Activated T-cell treated with anti-CD3 and anti-CD28 coated beads for 24 hours (primary cell): Measurements from ENCODE around the gene MBP.

Experiments
- DNase-seq: peaks from one replicate; pipeline ENCODE4 v3.0.0-alpha.2; 2020; ENCODE audit warnings: low read depth

MBP gene

DNA sequence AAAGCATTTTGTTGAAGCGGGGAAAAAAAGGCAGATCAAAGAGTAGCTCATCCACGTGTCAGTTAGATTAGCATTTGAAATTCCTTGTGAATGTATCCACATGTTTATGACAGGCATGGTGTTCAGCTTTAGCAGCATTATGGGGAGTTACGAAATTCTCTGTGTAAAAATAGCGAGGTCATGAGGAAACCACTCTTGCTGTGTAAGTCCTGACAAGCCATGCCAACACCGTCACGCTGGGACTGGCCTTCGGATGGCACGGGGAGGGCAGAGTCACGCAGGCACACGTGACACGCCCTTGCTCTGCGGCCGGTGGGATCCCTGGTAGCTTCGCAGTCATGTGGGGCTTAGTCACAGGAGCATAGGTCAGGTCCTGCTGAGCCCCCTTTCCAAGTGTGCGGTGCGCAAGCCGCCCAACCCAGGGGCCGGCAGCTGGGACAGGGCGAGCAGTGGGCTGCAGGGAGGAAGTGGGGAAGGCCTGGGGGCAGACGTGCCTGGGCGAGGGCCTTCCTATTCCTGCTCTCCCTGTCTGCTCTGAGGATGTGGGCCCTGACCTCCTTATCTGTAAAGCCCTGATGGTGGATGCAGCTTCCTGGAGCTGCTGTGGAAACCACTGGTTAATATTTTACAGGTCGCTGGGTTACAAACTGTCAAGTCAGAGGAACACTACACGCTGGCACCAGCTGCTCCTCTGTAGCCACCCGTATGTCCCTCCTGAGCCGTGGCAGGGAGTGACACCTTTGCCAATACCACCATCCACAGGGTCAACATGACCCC, 18.0 kb downstream of the MBP start:
- DNase-seq, result no peak

DNA sequence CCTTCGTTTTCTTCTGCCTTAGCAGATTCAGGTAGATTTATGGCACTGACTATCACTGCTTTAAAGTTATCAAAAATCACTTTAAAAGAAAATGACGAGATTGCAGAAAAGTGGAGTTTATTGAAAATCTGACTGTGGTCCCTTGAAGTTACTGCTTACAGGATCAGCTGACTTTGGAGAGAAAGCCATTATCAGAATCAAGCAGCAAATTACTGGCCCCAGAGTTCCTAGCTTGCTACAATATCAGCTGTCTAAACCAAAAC, 18.5 kb downstream of the MBP start:
- no peak for DNase-seq

DNA sequence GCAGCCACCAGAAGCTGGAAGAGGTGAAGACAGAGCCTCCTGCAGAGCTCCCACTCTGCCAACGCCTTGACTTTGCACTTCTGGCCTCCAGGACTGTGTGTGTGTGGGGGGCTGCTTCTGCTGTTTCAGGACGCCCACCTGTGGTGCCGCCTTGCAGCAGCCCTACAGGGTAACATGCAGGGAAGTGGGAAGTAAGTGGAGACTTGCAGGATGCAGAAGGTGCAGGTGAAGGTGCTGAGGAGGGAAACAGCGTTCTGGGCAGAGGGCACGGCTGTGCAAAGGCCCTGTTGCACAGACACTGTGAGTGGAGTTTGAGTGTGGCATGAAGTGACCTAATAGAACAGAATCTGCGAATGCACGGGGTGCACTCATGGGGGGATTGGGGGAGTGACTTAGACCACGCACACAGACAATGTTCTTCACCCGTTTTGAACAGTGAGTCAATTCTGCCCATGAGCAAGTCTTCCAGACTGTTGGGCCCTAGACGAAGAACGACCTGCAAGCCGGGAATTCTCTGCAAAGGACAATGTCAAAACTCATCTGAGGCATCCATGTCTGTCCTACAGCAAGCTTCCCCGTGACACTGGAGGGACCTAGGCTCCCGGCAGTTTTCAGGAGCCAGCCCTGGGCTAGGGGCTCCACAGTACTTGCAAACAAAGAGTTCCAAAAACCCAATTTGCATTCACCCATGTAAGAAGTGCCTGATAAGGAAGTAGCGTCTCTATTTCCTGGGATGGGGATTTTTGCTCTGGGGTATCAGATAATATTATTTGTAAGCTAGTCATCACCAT, 19.0 kb downstream of the MBP start:
- DNase-seq, result no peak

DNA sequence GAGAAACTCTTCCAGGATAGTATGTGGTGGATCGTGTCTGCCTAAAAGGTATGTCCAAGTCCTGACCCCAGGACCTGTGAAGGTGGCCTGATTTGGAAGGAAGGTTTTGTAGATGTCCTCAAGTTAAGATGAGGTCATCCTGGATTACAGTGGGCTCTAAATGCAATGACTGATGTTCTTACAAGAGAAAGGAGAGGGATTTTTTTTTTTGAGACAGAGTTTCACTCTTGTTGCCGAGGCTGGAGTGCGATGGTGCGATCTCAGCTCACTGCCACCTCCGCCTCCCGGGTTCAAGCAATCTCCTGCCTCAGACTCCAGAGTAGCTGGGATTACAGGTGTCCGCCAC, 19.9 kb downstream of the MBP start:
- no peak for DNase-seq

DNA sequence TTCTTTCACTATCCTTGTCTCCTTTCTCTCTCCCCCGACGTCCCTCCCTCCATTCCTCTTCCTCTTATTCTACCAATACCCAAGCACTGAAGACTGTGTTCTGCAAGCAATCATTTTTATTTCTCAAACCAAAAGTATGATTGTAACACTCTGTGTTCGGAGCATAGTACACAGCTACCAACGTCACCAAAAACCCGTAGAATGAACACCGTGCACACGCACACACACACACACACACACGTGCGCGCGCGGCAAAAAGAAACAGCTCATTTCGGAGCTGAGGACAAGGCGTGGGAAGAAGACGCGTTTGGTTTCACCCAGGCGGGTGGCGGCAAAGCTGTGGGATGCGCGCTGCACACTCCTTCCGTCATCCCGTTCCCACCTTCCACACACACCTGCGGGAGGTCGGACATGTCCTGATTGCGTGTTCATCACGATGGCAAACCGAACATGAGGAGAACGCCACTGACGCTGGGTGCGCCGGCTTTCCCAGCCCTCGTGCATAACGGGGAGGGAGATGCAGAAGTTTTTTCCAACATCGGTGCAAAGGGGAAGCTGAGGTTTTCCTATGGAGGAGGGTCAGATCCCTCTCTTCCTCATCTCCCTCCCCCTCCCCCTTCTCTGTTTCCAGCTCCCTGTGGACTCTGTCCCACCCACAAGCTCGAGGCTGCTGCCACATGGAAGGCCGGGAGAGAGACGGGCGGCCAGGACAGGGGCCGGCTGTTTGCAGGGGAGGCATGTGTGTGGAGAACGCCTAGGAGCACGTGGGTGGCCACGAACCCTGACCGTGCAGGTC, 20.4 kb downstream of the MBP start:
- no peak for DNase-seq

DNA sequence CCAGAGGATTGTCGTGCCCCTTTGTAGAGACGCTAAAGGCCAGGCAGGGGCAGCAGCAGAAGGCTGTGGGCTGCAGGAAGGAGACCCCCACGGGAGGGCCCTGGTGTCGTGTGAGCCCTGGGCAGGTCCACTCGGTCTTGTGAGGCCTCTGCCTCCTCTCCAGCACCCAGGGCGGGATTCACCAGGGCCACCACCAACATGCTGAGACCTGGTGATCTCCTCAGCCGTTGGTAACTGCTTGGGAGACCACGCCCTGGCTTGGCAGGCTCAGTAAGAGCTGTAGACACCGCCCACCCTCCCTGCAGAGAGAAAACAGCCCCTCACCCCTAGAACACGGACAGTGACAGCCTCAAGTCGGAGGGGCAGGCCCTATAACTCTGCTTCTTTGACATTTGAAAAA, 21.1 kb downstream of the MBP start:
- no peak for DNase-seq

DNA sequence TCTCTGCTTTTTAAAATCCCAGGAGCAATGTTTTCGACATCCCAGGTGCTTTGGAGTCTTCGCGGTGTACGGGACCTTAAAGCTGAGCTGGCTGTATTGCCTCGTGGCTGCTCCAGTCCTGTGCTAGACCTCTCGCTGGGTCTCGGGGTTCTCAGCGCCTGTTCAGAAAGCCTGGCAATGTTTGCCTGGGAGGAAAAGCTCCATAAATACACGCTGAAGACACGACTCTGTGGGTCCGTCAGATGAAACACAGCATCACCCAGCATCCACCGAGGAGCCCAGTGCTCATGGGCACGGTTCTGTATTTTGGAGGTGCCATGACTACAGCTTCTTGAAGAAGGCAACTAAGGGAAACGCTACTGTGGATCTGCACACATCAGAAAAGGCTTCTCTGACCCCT, 21.6 kb downstream of the MBP start:
- DNase-seq, result no peak

DNA sequence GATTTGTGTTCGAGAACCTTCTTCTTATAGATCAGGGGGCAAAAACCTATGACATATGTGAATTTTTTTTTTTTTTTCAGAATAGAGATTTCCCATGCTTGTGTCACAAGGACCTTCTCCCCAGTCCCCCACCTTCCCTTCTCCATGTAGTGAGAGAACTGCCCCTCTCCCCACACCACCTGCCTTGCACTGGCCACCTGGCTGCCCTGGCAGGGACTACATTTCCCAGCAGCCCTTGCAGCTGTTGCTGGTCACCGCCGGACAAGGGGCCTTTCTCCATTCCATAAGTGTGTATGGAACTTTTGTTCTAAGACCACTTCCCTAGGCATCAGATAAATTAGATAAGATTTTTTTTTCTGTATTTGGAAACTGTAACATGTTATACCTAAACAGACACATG, 22.2 kb downstream of the MBP start:
- no peak for DNase-seq

DNA sequence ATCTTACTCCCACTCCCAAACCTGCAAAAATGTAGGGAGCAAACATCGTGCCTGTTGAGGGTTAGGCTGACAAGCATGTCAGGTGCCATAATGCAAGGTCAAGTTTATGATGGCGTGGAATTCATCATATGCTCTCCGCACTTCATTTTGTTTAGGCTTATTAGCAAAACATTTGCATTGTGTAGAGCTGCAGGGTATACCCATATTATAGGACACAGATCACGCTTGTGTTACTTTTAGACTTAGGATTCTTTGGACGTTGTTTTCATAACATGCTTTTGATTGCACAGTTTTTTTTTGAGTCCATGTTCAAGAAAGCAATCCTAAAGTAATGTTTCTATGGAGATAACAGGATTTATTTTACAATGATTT, 22.9 kb downstream of the MBP start:
- DNase-seq, result no peak

DNA sequence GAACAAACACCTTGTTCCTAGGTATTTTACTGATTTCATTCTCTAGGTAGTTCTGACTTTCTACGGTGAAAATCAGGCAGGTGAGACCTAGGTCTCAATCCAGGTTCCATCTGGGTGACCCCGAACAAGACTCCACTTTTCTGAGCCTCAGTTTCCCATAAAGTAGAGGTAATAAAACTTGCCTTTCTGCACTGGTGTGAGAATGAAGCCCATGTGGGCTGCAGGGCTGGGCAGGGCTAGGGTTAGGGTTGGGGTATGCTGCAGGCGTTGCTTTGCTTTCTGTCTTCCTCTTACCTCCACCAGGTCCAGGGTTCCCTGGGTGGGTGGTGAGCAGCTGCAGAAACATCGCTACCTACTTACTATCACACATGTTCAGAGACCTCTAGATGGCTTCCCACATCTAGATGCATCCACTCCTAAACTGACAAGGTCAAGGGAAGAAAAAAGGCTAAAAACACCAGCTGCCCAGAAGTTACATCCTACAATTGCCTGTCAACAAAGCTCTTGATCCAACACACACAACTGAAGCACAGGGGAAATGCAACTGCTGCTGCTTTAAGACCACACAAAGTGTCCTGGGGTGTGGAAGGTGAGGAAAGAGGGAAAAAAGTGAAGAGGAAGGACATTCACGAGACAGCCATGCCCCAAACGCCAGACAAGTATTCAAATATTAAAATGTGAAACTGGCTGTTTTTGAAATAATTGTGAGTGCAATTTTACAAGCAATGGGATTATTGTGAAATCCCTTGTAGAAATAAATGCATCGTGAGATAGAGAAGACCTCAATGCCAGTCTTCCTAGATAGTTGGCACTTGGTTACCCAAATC, 23.5 kb downstream of the MBP start:
- DNase-seq, result no peak

DNA sequence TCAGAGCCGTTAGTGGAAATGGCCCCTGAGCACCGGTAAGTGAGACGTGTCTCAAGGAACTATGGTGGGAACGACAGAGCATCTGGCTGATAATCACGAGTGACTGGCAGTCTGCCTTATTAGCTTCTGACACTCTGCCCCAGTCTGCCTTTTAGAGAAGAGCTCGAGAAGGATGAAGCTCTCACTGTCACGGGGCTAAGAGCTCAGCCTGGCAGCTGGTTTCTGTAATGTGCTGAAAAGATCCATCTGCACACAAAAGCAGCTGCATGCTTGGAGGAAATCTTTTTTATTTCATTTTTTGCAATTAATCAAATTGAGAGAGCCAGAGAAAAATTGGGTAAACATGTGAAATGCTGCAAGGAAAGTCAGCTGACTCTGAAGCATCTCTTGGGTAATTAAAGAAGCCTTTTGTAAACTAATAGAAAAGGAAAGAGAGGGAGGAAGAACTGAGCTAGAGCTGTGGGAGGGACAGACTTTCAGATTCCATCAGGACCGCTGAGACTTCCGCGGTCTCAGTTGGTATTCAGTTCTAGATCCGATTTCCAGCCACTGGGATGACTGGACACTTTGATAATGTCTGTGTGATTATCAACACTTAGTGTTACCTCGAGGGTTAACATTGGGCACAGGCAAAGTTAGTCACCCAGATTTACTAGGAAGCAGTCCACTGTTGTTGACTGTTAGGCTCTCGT, 24.4 kb downstream of the MBP start:
- DNase-seq, result no peak

DNA sequence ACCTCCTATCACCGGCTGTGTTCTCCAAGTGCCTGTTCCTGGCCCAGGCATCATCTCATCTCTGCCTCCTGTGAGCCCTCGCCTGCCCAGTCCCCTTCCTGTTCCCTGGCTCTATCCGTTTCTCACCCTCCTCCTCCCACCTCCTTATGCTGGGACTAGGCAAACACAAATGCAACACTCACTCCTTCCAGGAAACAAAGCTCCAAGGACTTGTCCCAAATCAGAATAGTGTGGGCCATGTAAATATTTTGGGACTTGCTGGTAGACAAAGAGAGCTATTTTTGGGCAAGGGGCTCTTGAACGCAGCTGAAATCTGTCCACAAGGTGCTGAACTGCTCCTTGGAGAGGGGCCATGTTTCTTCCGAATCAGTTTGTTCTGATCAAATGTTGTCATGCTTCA, 25.3 kb downstream of the MBP start:
- DNase-seq, result no peak

DNA sequence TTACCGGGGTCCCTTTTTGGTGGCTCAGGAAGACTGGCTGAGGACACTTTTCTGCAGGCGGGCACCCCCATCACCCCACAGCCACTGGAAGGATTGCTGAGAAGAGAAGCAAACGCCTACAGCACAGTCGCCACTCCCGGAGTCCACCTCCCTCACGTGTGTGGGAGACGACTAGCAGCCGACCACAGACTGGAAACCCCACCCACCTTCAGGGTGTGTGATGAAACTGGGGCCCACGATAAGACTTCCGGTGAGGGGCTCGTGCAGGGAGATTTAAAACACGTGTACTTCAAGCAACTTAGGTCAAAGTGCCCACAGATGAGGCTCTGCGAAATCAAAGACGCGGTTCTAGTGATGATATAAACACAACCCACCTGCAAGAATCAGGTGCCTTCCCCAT, 26.3 kb downstream of the MBP start:
- peak; percentile 61 for DNase-seq

DNA sequence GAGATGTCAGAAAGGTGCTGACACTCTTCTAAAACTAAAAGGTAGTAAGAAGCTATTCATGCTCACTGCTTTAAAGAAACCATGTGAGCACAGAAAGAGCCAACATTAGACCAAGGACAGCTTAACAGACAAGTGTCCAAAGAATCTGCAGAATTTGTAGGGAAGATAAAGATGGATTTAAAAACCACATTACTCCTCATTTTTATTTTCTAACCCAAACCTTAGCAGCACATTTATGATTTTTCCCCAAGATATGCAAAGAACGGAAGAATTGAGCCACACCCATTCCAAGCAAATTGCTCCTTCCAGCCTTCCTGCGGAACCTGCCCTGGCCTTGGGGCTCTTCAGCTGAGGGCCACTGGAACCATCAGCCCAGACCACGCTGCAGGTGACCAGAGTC, 26.9 kb downstream of the MBP start:
- DNase-seq, result no peak

DNA sequence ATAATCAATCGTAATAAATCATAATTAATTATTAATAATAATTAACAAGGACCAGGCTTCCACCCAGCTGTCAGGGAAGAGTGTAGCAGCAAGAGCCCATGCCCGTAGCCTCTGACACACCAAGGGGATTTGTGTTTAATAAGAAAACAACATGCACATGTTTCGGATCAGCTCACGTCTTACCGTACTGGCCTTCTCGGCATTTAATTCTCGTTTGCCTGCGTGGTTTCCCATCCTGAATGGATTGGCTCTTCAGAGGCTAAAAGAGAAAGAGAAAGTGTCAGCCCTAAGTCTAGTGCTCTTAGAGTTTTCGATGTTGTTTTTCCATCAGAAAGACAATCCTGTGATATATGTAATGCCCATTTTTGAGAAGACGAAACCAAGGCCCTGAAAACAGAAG, 27.6 kb downstream of the MBP start:
- no peak for DNase-seq

DNA sequence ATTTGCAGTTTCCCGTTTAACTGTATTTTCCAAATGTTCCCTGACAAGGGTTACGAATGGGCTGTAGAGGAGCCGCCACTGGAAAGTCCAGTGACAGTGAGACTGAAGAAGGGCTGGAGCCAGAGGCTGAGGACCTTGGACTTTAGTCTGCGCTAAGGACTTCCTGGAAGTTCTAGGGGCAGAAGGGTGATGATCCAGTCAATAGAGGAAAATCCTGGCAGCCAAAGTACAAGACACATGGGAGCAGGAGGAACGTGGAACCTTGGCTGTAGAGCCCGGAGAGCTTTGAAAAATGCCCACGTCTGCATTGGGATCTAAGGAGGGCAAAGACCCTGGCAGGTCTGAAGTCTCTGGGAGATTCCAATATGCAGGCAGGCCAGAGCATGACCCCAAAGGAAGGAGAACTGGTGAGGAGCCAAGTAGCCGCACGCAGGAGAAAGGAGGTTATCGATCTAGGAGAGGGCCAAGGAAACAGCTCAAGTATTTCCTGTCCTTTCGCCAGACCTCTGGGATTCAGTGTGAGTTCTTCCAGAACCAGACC, 28.5 kb downstream of the MBP start:
- no peak for DNase-seq

DNA sequence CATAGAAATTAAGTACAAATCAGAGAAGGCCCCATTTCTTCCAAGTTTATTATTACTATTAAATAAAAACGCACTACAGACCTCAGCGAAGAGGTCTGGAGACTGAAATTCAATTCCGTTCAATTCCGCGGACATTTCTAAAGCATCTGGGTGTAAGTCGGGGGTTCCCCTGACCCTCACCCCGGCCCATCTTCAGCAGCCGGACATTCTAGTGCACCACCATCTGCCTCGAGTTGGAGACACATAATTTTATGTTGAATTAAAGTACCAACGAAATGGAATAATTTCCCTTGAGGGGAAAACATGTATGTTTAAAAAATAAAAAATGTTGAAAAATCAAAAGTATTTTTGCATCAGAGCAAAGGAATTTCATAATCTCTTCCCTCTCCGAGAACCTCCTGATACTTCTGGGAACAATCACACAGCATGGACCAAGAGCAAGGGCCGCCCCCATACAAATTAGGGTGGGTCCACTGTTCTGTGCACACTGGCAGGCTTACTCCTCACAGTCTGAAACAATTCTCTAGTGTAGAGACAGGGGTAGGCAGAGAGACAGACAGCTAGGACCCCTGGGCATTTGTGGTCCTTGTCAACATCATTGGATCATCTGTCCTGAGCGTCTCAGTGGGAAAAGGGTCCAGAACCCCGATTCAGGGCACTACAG, 29.3 kb downstream of the MBP start:
- DNase-seq, result no peak

DNA sequence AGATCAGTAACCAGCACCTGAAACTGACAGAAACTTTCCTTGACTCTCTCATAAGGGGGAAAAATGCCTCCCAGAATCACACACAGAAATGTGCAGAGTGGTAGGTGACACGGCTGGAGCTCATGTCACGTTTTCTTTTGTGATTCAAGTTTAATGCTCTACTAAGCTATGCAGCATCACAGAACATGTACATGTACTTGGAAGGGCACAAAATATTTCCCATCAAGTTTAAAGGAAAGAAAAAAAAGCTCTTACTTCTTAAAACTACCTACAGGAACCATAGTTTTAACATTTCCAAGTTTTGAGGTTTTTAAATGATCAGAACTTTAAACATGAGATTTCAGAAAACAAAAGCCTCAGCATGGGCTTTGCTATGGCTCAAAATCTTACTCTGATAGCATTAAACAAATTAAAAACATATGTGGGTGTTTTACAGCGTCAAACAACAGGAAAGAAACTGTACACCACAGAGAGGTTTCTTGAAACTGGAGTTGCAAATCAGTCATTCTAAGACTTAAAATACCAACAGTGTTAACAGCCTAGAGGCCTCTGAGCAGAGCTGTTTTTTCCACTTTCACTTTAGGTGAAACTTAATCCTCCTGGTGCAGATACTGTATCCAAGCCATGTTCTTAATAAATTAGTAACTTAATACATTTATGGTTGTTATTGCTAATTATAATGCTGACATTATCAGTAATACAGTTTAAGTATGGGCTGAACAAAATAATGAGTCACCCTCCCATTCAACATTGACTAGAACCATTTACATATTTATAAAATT, 30.1 kb downstream of the MBP start:
- no peak for DNase-seq

DNA sequence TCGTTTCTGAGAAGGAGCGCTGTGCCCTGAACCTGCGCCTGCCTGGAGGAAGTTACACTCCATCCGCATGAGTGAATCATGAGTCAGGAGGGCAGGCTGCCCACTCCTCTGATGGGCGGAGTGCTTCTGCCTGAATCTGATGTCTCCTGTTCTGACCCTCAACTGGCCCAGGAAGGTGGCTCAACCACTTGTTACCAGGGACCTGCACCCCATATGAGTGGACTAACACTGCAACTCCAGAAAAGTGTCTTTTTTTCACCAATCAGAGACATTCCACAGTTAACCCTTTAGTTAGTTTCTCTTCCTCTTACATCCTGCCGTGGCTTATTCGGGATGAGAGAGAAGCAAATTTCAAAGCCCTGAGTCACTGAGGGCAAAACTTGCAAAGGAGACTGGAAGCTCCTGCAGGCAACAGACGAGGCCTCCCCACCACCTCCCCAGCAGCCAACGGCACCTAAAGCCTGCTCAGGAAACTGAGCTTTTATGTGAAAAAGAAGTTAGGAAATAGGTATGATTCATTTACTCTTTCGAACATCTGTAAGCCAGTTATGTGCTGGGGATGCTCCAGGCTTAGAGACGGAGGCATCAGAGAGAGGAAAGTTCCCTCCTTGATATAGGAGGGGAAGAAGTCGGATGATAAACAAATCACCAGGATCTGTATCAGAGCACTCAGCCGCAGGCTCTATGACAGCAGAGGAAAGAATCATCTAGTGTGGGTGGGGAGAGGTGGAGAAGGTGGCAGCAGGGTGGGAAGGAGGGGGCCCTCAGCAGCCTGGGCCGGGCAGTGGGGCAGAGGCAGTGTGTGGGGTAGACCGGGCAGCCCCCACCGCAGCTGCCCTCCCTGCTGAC, 30.9 kb downstream of the MBP start:
- DNase-seq, result peak; percentile 67
